NB4 (cell line): ENCODE measurements around the gene SOBP.

Source experiments
- CTCF ChIP-seq: IDR thresholded peaks from one replicate; pipeline ENCODE4 v1.5.1; 2012; ENCODE audit warnings: low read depth, low read length
- POLR2A ChIP-seq: IDR thresholded peaks from 2 replicates; pipeline ENCODE4 v1.6.1; 2011; ENCODE audit warnings: mild to moderate bottlenecking; ENCODE audit not compliant: insufficient read length; ENCODE audit errors: extremely low read depth
- TF ChIP-seq, protein P1 (sequence below): IDR thresholded peaks from 2 replicates; pipeline ENCODE4 v1.6.1; 2011; ENCODE audit warnings: low read depth, low read length

DNA sequence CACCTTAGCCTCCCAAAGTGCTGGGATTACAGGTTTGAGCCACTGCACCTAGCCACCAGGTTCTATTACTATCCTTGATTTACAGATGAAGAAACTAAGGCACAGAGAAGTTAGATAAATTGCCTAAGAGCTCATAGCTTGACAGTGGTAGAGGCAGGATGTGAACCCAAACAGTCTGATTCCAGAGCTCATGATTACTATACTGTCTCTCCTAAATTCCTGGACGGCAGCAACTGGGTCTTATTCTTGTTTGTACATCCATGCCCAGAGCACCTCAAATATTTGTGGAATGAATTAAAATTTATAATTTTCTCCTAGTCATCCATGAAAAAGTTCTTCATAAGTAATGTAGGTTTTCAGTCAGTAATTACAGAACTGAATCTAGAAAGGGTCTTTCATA lies 45.6 kb upstream of the SOBP start:
- TF ChIP-seq POLR2A (no peak), CTCF (no peak)
- TF ChIP-seq, protein P1, sequence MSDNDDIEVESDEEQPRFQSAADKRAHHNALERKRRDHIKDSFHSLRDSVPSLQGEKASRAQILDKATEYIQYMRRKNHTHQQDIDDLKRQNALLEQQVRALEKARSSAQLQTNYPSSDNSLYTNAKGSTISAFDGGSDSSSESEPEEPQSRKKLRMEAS: no peak
